CD4-positive, alpha-beta memory T cell (primary cell): Measurements from ENCODE around the gene SUMF2. TPM values are rescaled to one million over a fixed set of nuclear protein-coding genes. Genes with fewer than 3 reads are reported as not detected.
"Not testable (repeated sequence)": the region's sequence is repeated elsewhere in the genome, so short reads cannot be mapped to it uniquely, and the experiment has no call there.

Experiments
- CTCF ChIA-PET: fragments of 350-600 bp; sonication (Branson Sonifier 250); formaldehyde crosslinking; loops from one replicate; lab custom pipeline; 2021; ENCODE audit warnings: inconsistent platforms; ENCODE audit not compliant: partially characterized antibody; lab: Charles Lee
- POLR2A ChIA-PET: fragments of 350-600 bp; sonication (Branson Sonifier 250); formaldehyde crosslinking; loops from one replicate; lab custom pipeline; 2021; ENCODE audit not compliant: partially characterized antibody; lab: Charles Lee
- DNase-seq, 5 donors: peaks; one replicate each; pipeline versions ENCODE4 v3.0.0 to v3.0.0-alpha.2; 2020 to 2022; ENCODE audit warnings: mixed read lengths in 1 of 5
- H3K27ac ChIP-seq: one replicate; pipeline ENCODE4 v1.7.0; 2013; ENCODE audit warnings: low read depth, low read length
- H3K27me3 ChIP-seq: 2 replicates; pipeline ENCODE4 v1.7.0; 2013; ENCODE audit warnings: mild to moderate bottlenecking, low read length, moderate library complexity; ENCODE audit not compliant: insufficient read depth
- H3K36me3 ChIP-seq: 2 replicates; pipeline ENCODE4 v1.7.0; 2013; ENCODE audit warnings: mild to moderate bottlenecking, low read length, moderate library complexity; ENCODE audit not compliant: insufficient read depth
- H3K4me1 ChIP-seq: 2 replicates; pipeline ENCODE4 v1.7.0; 2013; ENCODE audit warnings: mild to moderate bottlenecking, low read length, moderate library complexity; ENCODE audit not compliant: insufficient read depth
- H3K4me3 ChIP-seq, 2 donors: one replicate each; pipeline ENCODE4 v1.7.0; 2013; ENCODE audit warnings: low read length in 2 of 2, mild to moderate bottlenecking in 1 of 2
- H3K9me3 ChIP-seq, 2 donors: one replicate each; pipeline ENCODE4 v1.7.0; 2013; ENCODE audit warnings: low read length in 2 of 2, control low read depth in 1 of 2; ENCODE audit not compliant: control insufficient read depth in 1 of 2
- H3K27ac Mint-ChIP-seq, 7 donors: one replicate each; pipeline ENCODE4 v1.8.0; 2020 to 2021; ENCODE audit warnings: mixed read lengths in 7 of 7, mild to moderate bottlenecking in 6 of 7, inconsistent platforms in 3 of 7, moderate library complexity in 3 of 7
- H3K27me3 Mint-ChIP-seq, 2 donors: one replicate each; pipeline ENCODE4 v1.8.0; 2020 to 2021; ENCODE audit warnings: mixed read lengths in 2 of 2
- H3K36me3 Mint-ChIP-seq, 2 donors: one replicate each; pipeline ENCODE4 v1.8.0; 2020 to 2021; ENCODE audit warnings: mixed read lengths in 2 of 2, inconsistent platforms in 1 of 2, mild to moderate bottlenecking in 1 of 2
- H3K4me1 Mint-ChIP-seq, 4 donors: one replicate each; pipeline ENCODE4 v1.8.0; 2020 to 2021; ENCODE audit warnings: mixed read lengths in 4 of 4, mild to moderate bottlenecking in 1 of 4
- H3K4me3 Mint-ChIP-seq, 8 donors: one replicate each; pipeline ENCODE4 v1.8.0; 2020 to 2021; ENCODE audit warnings: mixed read lengths in 8 of 8, mild to moderate bottlenecking in 7 of 8, moderate library complexity in 6 of 8, inconsistent platforms in 3 of 8
- H3K9me3 Mint-ChIP-seq, 8 donors: one replicate each; pipeline ENCODE4 v1.8.0; 2020 to 2021; ENCODE audit warnings: mixed read lengths in 8 of 8, mild to moderate bottlenecking in 5 of 8, inconsistent platforms in 3 of 8, moderate library complexity in 1 of 8
- intact Hi-C: fragments of 100-400 bp; cut with micrococcal nuclease; formaldehyde crosslinking; loops from one replicate; pipeline ENCODE4 v1.15.1; 2023
- polyA plus RNA-seq, 2 donors: library from polyadenylated mRNA; unstranded; fragments of 300-500 nt; fragmentation: Illumina TruSeq; gene quantifications; one replicate each; pipeline ENCODE4 v1.2.3, GENCODE V29; 2021
- total RNA-seq, 2 experiments: library from RNA; stranded (reverse); gene quantifications; one replicate each; pipeline ENCODE4 v1.2.3, GENCODE V29; 2021

SUMF2 gene
- 100 to 1,000 TPM; 172 to 177 TPM for total RNA-seq
- polyA plus RNA-seq = 100 to 1,000 TPM in 1 of 2 donors, 10 to 100 TPM in 1; 79.9 to 157 TPM

GRCh38 chr7:56063882-56064625 is at the start of gene SUMF2:
Gene SUMF2 (plus strand): TSS chr7:56064286. CDS start chr7:56064312, 26 bp downstream.
- Histone ChIP-seq H3K4me3 (peak within 1 kb of the TSS; percentile 81 to 97), H3K4me1 (peaks cover 22% of the 10 kb centered on the region), H3K36me3 (peaks cover 26% of the 10 kb centered on the region), H3K27me3 (no peaks in the 10 kb centered on the region), H3K27ac (peak within 1 kb of the TSS; percentile 72), H3K9me3 (no peaks in the 10 kb centered on the region)
- DNase-seq = peak; percentile 88 to 95 (median 92)
- POLR2A ChIA-PET = interaction anchor here (0.7 to 5.4 kb wide), 12 partner anchors 10 to 1305 kb away, joined by 3 to 87 read pairs (median 5); partner anchors contain the start of genes CCT6A, CHCHD2, PSPH and SEC61G
- intact Hi-C loops = loop anchor here (1.0 kb wide), 2 partner anchors 13 to 42 kb away; partner anchors contain the start of genes CCT6A, CHCHD2 and PSPH
- CTCF ChIA-PET = interaction anchor here (0.7 to 3.2 kb wide), 7 partner anchors 8 to 689 kb away, joined by 3 to 40 read pairs (median 5); partner anchors contain the start of genes CCT6A and PSPH
- Mint-ChIP-seq H3K36me3 (peaks cover 22 to 58% of the 10 kb centered on the region in 2 donors), H3K4me1 (peaks cover 21 to 38% (median 28%) of the 10 kb centered on the region in 4 donors), H3K4me3 (peak within 1 kb of the TSS; percentile 89 to 95 (median 94)), H3K27ac (peak within 1 kb of the TSS; percentile 90 to 98 (median 95)), H3K9me3 (peaks cover 0 to 2% (median 0%) of the 10 kb centered on the region in 8 donors), H3K27me3 (no peaks in the 10 kb centered on the region)

GRCh38 chr7:56017015-56017414 is 47.1 kb upstream of the SUMF2 start:
- H3K27ac ChIP-seq, H3K4me3 Mint-ChIP-seq, intact Hi-C loops, H3K9me3 ChIP-seq, CTCF ChIA-PET, H3K27me3 Mint-ChIP-seq, H3K4me1 Mint-ChIP-seq, POLR2A ChIA-PET, H3K36me3 ChIP-seq, H3K4me1 ChIP-seq, H3K4me3 ChIP-seq, H3K36me3 Mint-ChIP-seq, H3K27ac Mint-ChIP-seq, H3K27me3 ChIP-seq, H3K9me3 Mint-ChIP-seq, DNase-seq: not testable (repeated sequence)

GRCh38 chr7:56019501-56019900 is 44.6 kb upstream of the SUMF2 start:
- no peak for DNase-seq
- Histone ChIP-seq H3K27ac (no peak overlapping the region), H3K27me3 (no peaks in the 10 kb centered on the region), H3K4me3 (no peak overlapping the region), H3K4me1 (no peaks in the 10 kb centered on the region), H3K36me3 (no peaks in the 10 kb centered on the region), H3K9me3 (no peaks in the 10 kb centered on the region)
- POLR2A ChIA-PET = interaction anchor here (1.2 kb wide), 1 partner anchor 19 kb away, joined by 3 read pairs; no protein-coding TSS in a partner anchor
- intact Hi-C loops = no loop called here
- H3K4me3 Mint-ChIP-seq = no peak overlapping the region
- no peak overlapping the region for H3K27ac Mint-ChIP-seq
- H3K36me3 Mint-ChIP-seq = no peaks in the 10 kb centered on the region
- H3K9me3 Mint-ChIP-seq = no peaks in the 10 kb centered on the region
- CTCF ChIA-PET = interaction anchor here (1.5 kb wide), 1 partner anchor 54 kb away, joined by 6 read pairs; no protein-coding TSS in a partner anchor
- H3K27me3 Mint-ChIP-seq = no peaks in the 10 kb centered on the region
- peaks cover 0 to 2% (median 0%) of the 10 kb centered on the region in 4 donors for H3K4me1 Mint-ChIP-seq

GRCh38 chr7:56023500-56023899 is 40.6 kb upstream of the SUMF2 start:
- Mint-ChIP-seq H3K27ac (no peak overlapping the region), H3K27me3 (no peaks in the 10 kb centered on the region), H3K9me3 (no peaks in the 10 kb centered on the region), H3K4me1 (peaks cover 0 to 3% (median 0%) of the 10 kb centered on the region in 4 donors), H3K36me3 (no peaks in the 10 kb centered on the region), H3K4me3 (no peak overlapping the region)
- Histone ChIP-seq H3K4me3 (no peak overlapping the region), H3K9me3 (no peaks in the 10 kb centered on the region), H3K36me3 (no peaks in the 10 kb centered on the region), H3K4me1 (no peaks in the 10 kb centered on the region), H3K27ac (no peak overlapping the region), H3K27me3 (no peaks in the 10 kb centered on the region)
- intact Hi-C loops = no loop called here
- CTCF ChIA-PET = no interaction called here
- POLR2A ChIA-PET = no interaction called here
- DNase-seq = no peak

- Mint-ChIP-seq H3K4me3 (peak overlapping the region in 1 of 8 donors; percentile 4), H3K27me3 (no peaks in the 10 kb centered on the region), H3K27ac (no peak overlapping the region), H3K9me3 (no peaks in the 10 kb centered on the region), H3K36me3 (no peaks in the 10 kb centered on the region), H3K4me1 (peaks cover 0 to 1% (median 0%) of the 10 kb centered on the region in 4 donors)
- POLR2A ChIA-PET = interaction anchor here (0.9 kb wide), 1 partner anchor 8 kb away, joined by 3 read pairs; no protein-coding TSS in a partner anchor
- no peaks in the 10 kb centered on the region for H3K9me3 ChIP-seq
- H3K27me3 ChIP-seq = no peaks in the 10 kb centered on the region
- no peak for DNase-seq
- H3K4me1 ChIP-seq = no peaks in the 10 kb centered on the region
- H3K27ac ChIP-seq = no peak overlapping the region
- H3K36me3 ChIP-seq = no peaks in the 10 kb centered on the region
- CTCF ChIA-PET = interaction anchor here (1.0 kb wide), 1 partner anchor 22 kb away, joined by 7 read pairs; no protein-coding TSS in a partner anchor
- H3K4me3 ChIP-seq = no peak overlapping the region
- intact Hi-C loops = no loop called here
Observed at GRCh38 chr7:56026538-56026937, 37.5 kb upstream of the SUMF2 start.

- no peaks in the 10 kb centered on the region for H3K27me3 ChIP-seq
- no peak for DNase-seq
- H3K36me3 ChIP-seq = no peaks in the 10 kb centered on the region
- no peaks in the 10 kb centered on the region for H3K9me3 Mint-ChIP-seq
- no peaks in the 10 kb centered on the region for H3K9me3 ChIP-seq
- ChIA-PET CTCF (interaction anchor here (0.9 to 2.4 kb wide), 3 partner anchors 22 to 45 kb away, joined by 3 to 9 read pairs (median 3); no protein-coding TSS in a partner anchor), POLR2A (no interaction called here)
- no peak overlapping the region for H3K4me3 Mint-ChIP-seq
- peaks cover 3 to 12% (median 6%) of the 10 kb centered on the region in 4 donors for H3K4me1 Mint-ChIP-seq
- H3K36me3 Mint-ChIP-seq = no peaks in the 10 kb centered on the region
- H3K27ac Mint-ChIP-seq = no peak overlapping the region
- no peaks in the 10 kb centered on the region for H3K4me1 ChIP-seq
- H3K27me3 Mint-ChIP-seq = no peaks in the 10 kb centered on the region
- no peak overlapping the region for H3K27ac ChIP-seq
- intact Hi-C loops = no loop called here
- H3K4me3 ChIP-seq = no peak overlapping the region
Observed at GRCh38 chr7:56028942-56029630, 35.0 kb upstream of the SUMF2 start.

GRCh38 chr7:56030340-56030739 is 33.7 kb upstream of the SUMF2 start:
- Histone ChIP-seq H3K36me3 (no peaks in the 10 kb centered on the region), H3K27me3 (no peaks in the 10 kb centered on the region), H3K4me3 (no peak overlapping the region), H3K9me3 (no peaks in the 10 kb centered on the region), H3K4me1 (no peaks in the 10 kb centered on the region), H3K27ac (no peak overlapping the region)
- Mint-ChIP-seq H3K4me3 (no peak overlapping the region), H3K9me3 (no peaks in the 10 kb centered on the region), H3K4me1 (peaks cover 3 to 13% (median 7%) of the 10 kb centered on the region in 4 donors), H3K36me3 (no peaks in the 10 kb centered on the region), H3K27ac (no peak overlapping the region), H3K27me3 (no peaks in the 10 kb centered on the region)
- intact Hi-C loops = no loop called here
- no peak for DNase-seq
- ChIA-PET CTCF (interaction anchor here (2.4 kb wide), 1 partner anchor 44 kb away, joined by 9 read pairs; no protein-coding TSS in a partner anchor), POLR2A (no interaction called here)
